GM23338 (cell line): ENCODE results near the gene GGT5. TPM values are rescaled to one million over a fixed set of nuclear protein-coding genes. Genes with fewer than 3 reads are reported as not detected.

Experiments
- ATAC-seq: fragments of 200-7000 bp; cut with Tn5 transposase; 3 replicates; pipeline ENCODE4 v1.9.1; 2020
- DNase-seq: peaks from one replicate; pipeline ENCODE4 v3.0.0-alpha.2; 2015; ENCODE audit warnings: low spot score
- H2AFZ ChIP-seq: fragments of 200-600 bp; sonication (generic); 2 replicates; pipeline ENCODE4 v1.8.0; 2016; ENCODE audit warnings: antibody characterized with exemption, mild to moderate bottlenecking, moderate library complexity
- H3F3A ChIP-seq: fragments of 200-600 bp; sonication (generic); replicated peaks from 2 replicates; pipeline ENCODE4 v1.8.0; 2017; ENCODE audit warnings: antibody characterized with exemption, mixed run types, low read depth
- H3K27ac ChIP-seq: fragments of 200-600 bp; sonication (generic); 2 replicates; pipeline ENCODE4 v1.6.1; 2016; ENCODE audit warnings: low read depth
- H3K27me3 ChIP-seq: fragments of 200-600 bp; sonication (generic); 2 replicates; pipeline ENCODE4 v1.8.0; 2016; ENCODE audit warnings: mild to moderate bottlenecking, mixed run types, moderate library complexity; ENCODE audit not compliant: insufficient read depth
- H3K36me3 ChIP-seq: fragments of 200-600 bp; sonication (generic); 2 replicates; pipeline ENCODE4 v1.8.0; 2016; ENCODE audit warnings: mild to moderate bottlenecking; ENCODE audit not compliant: insufficient read depth
- H3K4me1 ChIP-seq: fragments of 200-600 bp; sonication (generic); 2 replicates; pipeline ENCODE4 v1.8.0; 2016; ENCODE audit warnings: mild to moderate bottlenecking, moderate library complexity; ENCODE audit not compliant: insufficient read depth
- H3K4me2 ChIP-seq: fragments of 200-600 bp; sonication (generic); 2 replicates; pipeline ENCODE4 v1.7.1; 2017; ENCODE audit warnings: mixed run types
- H3K4me3 ChIP-seq: fragments of 200-600 bp; sonication (generic); 2 replicates; pipeline ENCODE4 v1.6.1; 2016; ENCODE audit warnings: mixed run types
- H3K79me2 ChIP-seq: fragments of 200-600 bp; sonication (generic); replicated peaks from 2 replicates; pipeline ENCODE4 v1.8.0; 2017; ENCODE audit warnings: mild to moderate bottlenecking; ENCODE audit not compliant: insufficient read depth
- H3K9me2 ChIP-seq: fragments of 200-600 bp; sonication (generic); 2 replicates; pipeline ENCODE4 v1.8.0; 2017; ENCODE audit not compliant: insufficient read depth
- H4K20me1 ChIP-seq: fragments of 200-600 bp; sonication (generic); replicated peaks from 2 replicates; pipeline ENCODE4 v1.8.0; 2017; ENCODE audit warnings: mild to moderate bottlenecking; ENCODE audit not compliant: insufficient read depth
- H3K27ac Mint-ChIP-seq: 2 replicates; pipeline ENCODE4 v1.8.0; 2020; ENCODE audit warnings: inconsistent platforms, mild to moderate bottlenecking, moderate library complexity, mixed read lengths
- H3K27me3 Mint-ChIP-seq: 3 replicates; pipeline ENCODE4 v1.8.0; 2022; ENCODE audit warnings: low read depth, mild to moderate bottlenecking, moderate library complexity, mixed read lengths, inconsistent platforms; ENCODE audit not compliant: insufficient read depth, poor library complexity
- H3K36me3 Mint-ChIP-seq: 3 replicates; pipeline ENCODE4 v1.8.0; 2021; ENCODE audit warnings: low read depth, mild to moderate bottlenecking, inconsistent platforms, moderate library complexity, mixed read lengths
- H3K4me1 Mint-ChIP-seq: 3 replicates; pipeline ENCODE4 v1.8.0; 2020; ENCODE audit warnings: mild to moderate bottlenecking, inconsistent platforms, mixed read lengths
- H3K4me3 Mint-ChIP-seq: 3 replicates; pipeline ENCODE4 v1.8.0; 2021; ENCODE audit warnings: moderate library complexity, mild to moderate bottlenecking, inconsistent platforms, mixed read lengths
- H3K9me3 Mint-ChIP-seq: 3 replicates; pipeline ENCODE4 v1.8.0; 2020; ENCODE audit warnings: moderate library complexity, mild to moderate bottlenecking, inconsistent platforms, mixed read lengths
- CREB1 ChIP-seq: fragments of 250-450 bp; sonication (Bioruptor Pico); IDR thresholded peaks from 2 replicates; pipeline ENCODE4 v1.5.0; 2020; ENCODE audit warnings: low read depth, mild to moderate bottlenecking, moderate library complexity
- EZH2 ChIP-seq: fragments of 200-600 bp; sonication (generic); IDR thresholded peaks from one replicate; pipeline ENCODE4 v1.8.0; 2017; ENCODE audit warnings: antibody characterized with exemption, mild to moderate bottlenecking, low read depth; ENCODE audit not compliant: unreplicated experiment
- JUNB ChIP-seq: IDR thresholded peaks from one replicate; pipeline ENCODE4 v1.6.1; 2016; ENCODE audit warnings: antibody characterized with exemption; ENCODE audit not compliant: unreplicated experiment
- NANOG ChIP-seq: IDR thresholded peaks from 2 replicates; pipeline ENCODE4 v1.6.1; 2016; ENCODE audit warnings: antibody characterized with exemption, borderline replicate concordance
- POLR2AphosphoS5 ChIP-seq: IDR thresholded peaks from 2 replicates; pipeline ENCODE4 v1.6.1; 2016; ENCODE audit warnings: antibody characterized with exemption, low read depth
- STAT1 ChIP-seq: IDR thresholded peaks from one replicate; pipeline ENCODE4 v1.6.1; 2016; ENCODE audit warnings: antibody characterized with exemption; ENCODE audit not compliant: unreplicated experiment
- ZNF331 ChIP-seq: fragments of 250-450 bp; sonication (Bioruptor Pico); IDR thresholded peaks from 2 replicates; pipeline ENCODE4 v1.5.0; 2020; ENCODE audit warnings: low read depth, mild to moderate bottlenecking, moderate library complexity
- polyA plus RNA-seq: library from polyadenylated mRNA; unstranded; fragments of >200 nt; fragmentation: Nextera tagmentation; extraction: Ambion mirVana; gene quantifications from 2 replicates; pipeline ENCODE4 v1.2.1, GENCODE V29; 2016
- total RNA-seq: library from RNA; depleted of rRNA; stranded (reverse); fragments of >200 nt; shearing (Covaris generic); gene quantifications from 2 replicates; pipeline ENCODE4 v1.2.3, GENCODE V29; 2014
- TF ChIP-seq, protein P1 (sequence below): IDR thresholded peaks from one replicate; pipeline ENCODE4 v1.6.1; 2018; ENCODE audit warnings: antibody characterized with exemption; ENCODE audit not compliant: unreplicated experiment
- TF ChIP-seq, protein P2 (sequence below): fragments of 250-450 bp; sonication (Bioruptor Pico); IDR thresholded peaks from 2 replicates; pipeline ENCODE4 v1.5.0; 2020; ENCODE audit warnings: mild to moderate bottlenecking, moderate library complexity

GGT5 gene
- total and polyA plus RNA-seq, 2 experiments from 2014 or later: not detected

DNA sequence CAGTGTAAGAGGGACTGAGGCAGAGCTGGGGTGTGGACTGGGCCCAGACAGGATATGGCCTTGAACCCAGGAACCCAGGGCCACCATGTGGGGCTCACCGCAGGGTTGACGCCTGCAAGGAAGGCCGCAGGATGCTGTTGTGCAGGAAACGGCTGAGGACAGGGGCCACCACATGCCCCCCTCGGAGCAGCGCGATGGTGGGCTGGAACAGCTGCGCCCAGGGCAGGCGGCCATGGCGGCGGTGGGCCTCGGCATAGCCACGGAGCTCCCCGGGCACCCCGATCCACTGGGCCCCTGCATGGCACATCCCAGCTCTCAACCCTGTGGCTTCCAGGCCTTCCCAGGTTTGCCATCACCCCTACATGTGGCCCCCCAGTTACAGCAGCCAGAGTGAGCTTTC, 12.2 kb downstream of the GGT5 start:
- Mint-ChIP-seq H3K27ac (no peak overlapping the region), H3K4me1 (peaks cover 3% of the 10 kb centered on the region; the same call in 2 of the 3 replicates), H3K4me3 (no peak overlapping the region)

More for the DNA sequence above, 12.2 kb downstream of the GGT5 start:
- H3K79me2 ChIP-seq: no peaks in the 10 kb centered on the region
- no peak for ATAC-seq
- no peaks in the 10 kb centered on the region for H3K9me2 ChIP-seq
- peaks cover 6% of the 10 kb centered on the region; the same call in 1 of the 2 replicates for H3K4me1 ChIP-seq
- no peaks in the 10 kb centered on the region for H3K36me3 Mint-ChIP-seq
- no peak for DNase-seq
- peaks cover 14% of the 10 kb centered on the region for H3K27me3 Mint-ChIP-seq
- TF ChIP-seq ZNF331 (CRISPR knock-in tag): no peak
- TF ChIP-seq, protein P1, sequence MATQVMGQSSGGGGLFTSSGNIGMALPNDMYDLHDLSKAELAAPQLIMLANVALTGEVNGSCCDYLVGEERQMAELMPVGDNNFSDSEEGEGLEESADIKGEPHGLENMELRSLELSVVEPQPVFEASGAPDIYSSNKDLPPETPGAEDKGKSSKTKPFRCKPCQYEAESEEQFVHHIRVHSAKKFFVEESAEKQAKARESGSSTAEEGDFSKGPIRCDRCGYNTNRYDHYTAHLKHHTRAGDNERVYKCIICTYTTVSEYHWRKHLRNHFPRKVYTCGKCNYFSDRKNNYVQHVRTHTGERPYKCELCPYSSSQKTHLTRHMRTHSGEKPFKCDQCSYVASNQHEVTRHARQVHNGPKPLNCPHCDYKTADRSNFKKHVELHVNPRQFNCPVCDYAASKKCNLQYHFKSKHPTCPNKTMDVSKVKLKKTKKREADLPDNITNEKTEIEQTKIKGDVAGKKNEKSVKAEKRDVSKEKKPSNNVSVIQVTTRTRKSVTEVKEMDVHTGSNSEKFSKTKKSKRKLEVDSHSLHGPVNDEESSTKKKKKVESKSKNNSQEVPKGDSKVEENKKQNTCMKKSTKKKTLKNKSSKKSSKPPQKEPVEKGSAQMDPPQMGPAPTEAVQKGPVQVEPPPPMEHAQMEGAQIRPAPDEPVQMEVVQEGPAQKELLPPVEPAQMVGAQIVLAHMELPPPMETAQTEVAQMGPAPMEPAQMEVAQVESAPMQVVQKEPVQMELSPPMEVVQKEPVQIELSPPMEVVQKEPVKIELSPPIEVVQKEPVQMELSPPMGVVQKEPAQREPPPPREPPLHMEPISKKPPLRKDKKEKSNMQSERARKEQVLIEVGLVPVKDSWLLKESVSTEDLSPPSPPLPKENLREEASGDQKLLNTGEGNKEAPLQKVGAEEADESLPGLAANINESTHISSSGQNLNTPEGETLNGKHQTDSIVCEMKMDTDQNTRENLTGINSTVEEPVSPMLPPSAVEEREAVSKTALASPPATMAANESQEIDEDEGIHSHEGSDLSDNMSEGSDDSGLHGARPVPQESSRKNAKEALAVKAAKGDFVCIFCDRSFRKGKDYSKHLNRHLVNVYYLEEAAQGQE: no peak
- TF ChIP-seq, protein P2, sequence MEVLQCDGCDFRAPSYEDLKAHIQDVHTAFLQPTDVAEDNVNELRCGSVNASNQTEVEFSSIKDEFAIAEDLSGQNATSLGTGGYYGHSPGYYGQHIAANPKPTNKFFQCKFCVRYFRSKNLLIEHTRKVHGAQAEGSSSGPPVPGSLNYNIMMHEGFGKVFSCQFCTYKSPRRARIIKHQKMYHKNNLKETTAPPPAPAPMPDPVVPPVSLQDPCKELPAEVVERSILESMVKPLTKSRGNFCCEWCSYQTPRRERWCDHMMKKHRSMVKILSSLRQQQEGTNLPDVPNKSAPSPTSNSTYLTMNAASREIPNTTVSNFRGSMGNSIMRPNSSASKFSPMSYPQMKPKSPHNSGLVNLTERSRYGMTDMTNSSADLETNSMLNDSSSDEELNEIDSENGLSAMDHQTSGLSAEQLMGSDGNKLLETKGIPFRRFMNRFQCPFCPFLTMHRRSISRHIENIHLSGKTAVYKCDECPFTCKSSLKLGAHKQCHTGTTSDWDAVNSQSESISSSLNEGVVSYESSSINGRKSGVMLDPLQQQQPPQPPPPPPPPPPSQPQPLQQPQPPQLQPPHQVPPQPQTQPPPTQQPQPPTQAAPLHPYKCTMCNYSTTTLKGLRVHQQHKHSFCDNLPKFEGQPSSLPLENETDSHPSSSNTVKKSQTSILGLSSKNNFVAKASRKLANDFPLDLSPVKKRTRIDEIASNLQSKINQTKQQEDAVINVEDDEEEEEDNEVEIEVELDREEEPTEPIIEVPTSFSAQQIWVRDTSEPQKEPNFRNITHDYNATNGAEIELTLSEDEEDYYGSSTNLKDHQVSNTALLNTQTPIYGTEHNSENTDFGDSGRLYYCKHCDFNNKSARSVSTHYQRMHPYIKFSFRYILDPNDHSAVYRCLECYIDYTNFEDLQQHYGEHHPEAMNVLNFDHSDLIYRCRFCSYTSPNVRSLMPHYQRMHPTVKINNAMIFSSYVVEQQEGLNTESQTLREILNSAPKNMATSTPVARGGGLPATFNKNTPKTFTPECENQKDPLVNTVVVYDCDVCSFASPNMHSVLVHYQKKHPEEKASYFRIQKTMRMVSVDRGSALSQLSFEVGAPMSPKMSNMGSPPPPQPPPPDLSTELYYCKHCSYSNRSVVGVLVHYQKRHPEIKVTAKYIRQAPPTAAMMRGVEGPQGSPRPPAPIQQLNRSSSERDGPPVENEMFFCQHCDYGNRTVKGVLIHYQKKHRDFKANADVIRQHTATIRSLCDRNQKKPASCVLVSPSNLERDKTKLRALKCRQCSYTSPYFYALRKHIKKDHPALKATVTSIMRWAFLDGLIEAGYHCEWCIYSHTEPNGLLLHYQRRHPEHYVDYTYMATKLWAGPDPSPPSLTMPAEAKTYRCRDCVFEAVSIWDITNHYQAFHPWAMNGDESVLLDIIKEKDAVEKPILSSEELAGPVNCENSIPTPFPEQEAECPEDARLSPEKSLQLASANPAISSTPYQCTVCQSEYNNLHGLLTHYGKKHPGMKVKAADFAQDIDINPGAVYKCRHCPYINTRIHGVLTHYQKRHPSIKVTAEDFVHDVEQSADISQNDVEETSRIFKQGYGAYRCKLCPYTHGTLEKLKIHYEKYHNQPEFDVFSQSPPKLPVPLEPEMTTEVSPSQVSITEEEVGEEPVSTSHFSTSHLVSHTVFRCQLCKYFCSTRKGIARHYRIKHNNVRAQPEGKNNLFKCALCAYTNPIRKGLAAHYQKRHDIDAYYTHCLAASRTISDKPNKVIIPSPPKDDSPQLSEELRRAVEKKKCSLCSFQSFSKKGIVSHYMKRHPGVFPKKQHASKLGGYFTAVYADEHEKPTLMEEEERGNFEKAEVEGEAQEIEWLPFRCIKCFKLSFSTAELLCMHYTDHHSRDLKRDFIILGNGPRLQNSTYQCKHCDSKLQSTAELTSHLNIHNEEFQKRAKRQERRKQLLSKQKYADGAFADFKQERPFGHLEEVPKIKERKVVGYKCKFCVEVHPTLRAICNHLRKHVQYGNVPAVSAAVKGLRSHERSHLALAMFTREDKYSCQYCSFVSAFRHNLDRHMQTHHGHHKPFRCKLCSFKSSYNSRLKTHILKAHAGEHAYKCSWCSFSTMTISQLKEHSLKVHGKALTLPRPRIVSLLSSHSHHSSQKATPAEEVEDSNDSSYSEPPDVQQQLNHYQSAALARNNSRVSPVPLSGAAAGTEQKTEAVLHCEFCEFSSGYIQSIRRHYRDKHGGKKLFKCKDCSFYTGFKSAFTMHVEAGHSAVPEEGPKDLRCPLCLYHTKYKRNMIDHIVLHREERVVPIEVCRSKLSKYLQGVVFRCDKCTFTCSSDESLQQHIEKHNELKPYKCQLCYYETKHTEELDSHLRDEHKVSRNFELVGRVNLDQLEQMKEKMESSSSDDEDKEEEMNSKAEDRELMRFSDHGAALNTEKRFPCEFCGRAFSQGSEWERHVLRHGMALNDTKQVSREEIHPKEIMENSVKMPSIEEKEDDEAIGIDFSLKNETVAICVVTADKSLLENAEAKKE (CRISPR knock-in tag): no peak
- no peak for TF ChIP-seq EZH2
- TF ChIP-seq STAT1: no peak
- TF ChIP-seq NANOG: no peak
- TF ChIP-seq CREB1: no peak
- no peak for TF ChIP-seq JUNB
- no peak for TF ChIP-seq POLR2AphosphoS5
- H3K4me3 ChIP-seq: no peak overlapping the region
- H3K9me3 Mint-ChIP-seq: no peaks in the 10 kb centered on the region; the same call in 2 of the 3 replicates
- H3K36me3 ChIP-seq: no peaks in the 10 kb centered on the region
- no peak overlapping the region for H2AFZ ChIP-seq
- no peak overlapping the region for H3K27ac ChIP-seq
- H3F3A ChIP-seq: no peaks in the 10 kb centered on the region
- no peaks in the 10 kb centered on the region for H3K27me3 ChIP-seq
- H4K20me1 ChIP-seq: no peaks in the 10 kb centered on the region
- no peak overlapping the region for H3K4me2 ChIP-seq
